ENCODE data around the gene IQUB. TPM values are rescaled to one million over a fixed set of nuclear protein-coding genes. Genes with fewer than 3 reads are reported as not detected.

IQUB gene
- total RNA-seq, 1 experiment from 2014 or later, result 0.77 TPM

- CTCF ChIA-PET, result interaction anchor here (1.2 kb wide), 1 partner anchor 28 kb away, joined by 3 read pairs; no protein-coding TSS in a partner anchor
- POLR2A ChIA-PET, result no interaction called here
- Mint-ChIP-seq H3K4me3 (no peak overlapping the region), H3K4me1 (peaks cover 12% of the 10 kb centered on the region), H3K27ac (no peak overlapping the region), H3K27me3 (ENCODE audit: low read depth) (no peaks in the 10 kb centered on the region), H3K36me3 (peaks cover 5% of the 10 kb centered on the region), H3K9me3 (peaks cover 9% of the 10 kb centered on the region)
- no peak for DNase-seq (ENCODE audit: low spot score)
- no peak for TF ChIP-seq PRRX2 (CRISPR knock-in tag; IDR thresholded peaks at IDR 0.05)
- no peak for TF ChIP-seq PREB (CRISPR knock-in tag; IDR thresholded peaks at IDR 0.05; ENCODE audit: borderline replicate concordance)
- TF ChIP-seq GTF2I (CRISPR knock-in tag; conservative IDR thresholded peaks at IDR 0.05), result no peak
- TF ChIP-seq ZMAT4 (CRISPR knock-in tag; IDR thresholded peaks at IDR 0.05), result no peak
- no peak for TF ChIP-seq USF1 (CRISPR knock-in tag; IDR thresholded peaks at IDR 0.05)
- TF ChIP-seq ZNF423 (CRISPR knock-in tag; IDR thresholded peaks at IDR 0.05), result no peak
- TF ChIP-seq AFF4 (CRISPR knock-in tag; IDR thresholded peaks at IDR 0.05; ENCODE audit: borderline replicate concordance), result no peak
- TF ChIP-seq MYBL2 (CRISPR knock-in tag; IDR thresholded peaks at IDR 0.05), result no peak
- TF ChIP-seq, protein P1, sequence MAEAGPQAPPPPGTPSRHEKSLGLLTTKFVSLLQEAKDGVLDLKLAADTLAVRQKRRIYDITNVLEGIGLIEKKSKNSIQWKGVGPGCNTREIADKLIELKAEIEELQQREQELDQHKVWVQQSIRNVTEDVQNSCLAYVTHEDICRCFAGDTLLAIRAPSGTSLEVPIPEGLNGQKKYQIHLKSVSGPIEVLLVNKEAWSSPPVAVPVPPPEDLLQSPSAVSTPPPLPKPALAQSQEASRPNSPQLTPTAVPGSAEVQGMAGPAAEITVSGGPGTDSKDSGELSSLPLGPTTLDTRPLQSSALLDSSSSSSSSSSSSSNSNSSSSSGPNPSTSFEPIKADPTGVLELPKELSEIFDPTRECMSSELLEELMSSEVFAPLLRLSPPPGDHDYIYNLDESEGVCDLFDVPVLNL (CRISPR knock-in tag; IDR thresholded peaks at IDR 0.05; ENCODE audit: borderline replicate concordance, low read depth), result no peak
- TF ChIP-seq GABPB1 (CRISPR knock-in tag; IDR thresholded peaks at IDR 0.05), result no peak
- no peak for TF ChIP-seq ZNF396 (CRISPR knock-in tag; IDR thresholded peaks at IDR 0.05; ENCODE audit: borderline replicate concordance)
- TF ChIP-seq SOX15 (CRISPR knock-in tag; IDR thresholded peaks at IDR 0.05), result no peak
- TF ChIP-seq NR1H2 (CRISPR knock-in tag; IDR thresholded peaks at IDR 0.05), result no peak
- TF ChIP-seq PRDM15 (CRISPR knock-in tag; IDR thresholded peaks at IDR 0.05), result no peak
- no peak for TF ChIP-seq CREB1 (CRISPR knock-in tag; IDR thresholded peaks at IDR 0.05)
- TF ChIP-seq, protein P2, sequence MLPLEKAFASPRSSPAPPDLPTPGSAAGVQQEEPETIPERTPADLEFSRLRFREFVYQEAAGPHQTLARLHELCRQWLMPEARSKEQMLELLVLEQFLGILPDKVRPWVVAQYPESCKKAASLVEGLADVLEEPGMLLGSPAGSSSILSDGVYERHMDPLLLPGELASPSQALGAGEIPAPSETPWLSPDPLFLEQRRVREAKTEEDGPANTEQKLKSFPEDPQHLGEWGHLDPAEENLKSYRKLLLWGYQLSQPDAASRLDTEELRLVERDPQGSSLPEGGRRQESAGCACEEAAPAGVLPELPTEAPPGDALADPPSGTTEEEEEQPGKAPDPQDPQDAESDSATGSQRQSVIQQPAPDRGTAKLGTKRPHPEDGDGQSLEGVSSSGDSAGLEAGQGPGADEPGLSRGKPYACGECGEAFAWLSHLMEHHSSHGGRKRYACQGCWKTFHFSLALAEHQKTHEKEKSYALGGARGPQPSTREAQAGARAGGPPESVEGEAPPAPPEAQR (CRISPR knock-in tag; IDR thresholded peaks at IDR 0.05), result no peak
- no peak for TF ChIP-seq ATF3 (CRISPR knock-in tag; conservative IDR thresholded peaks at IDR 0.05)
- no peak for TF ChIP-seq E2F1 (CRISPR knock-in tag; IDR thresholded peaks at IDR 0.05)
- TF ChIP-seq STAT6 (CRISPR knock-in tag; conservative IDR thresholded peaks at IDR 0.05; ENCODE audit: low read depth), result no peak
- no peak for TF ChIP-seq TCF7 (CRISPR knock-in tag; IDR thresholded peaks at IDR 0.05; ENCODE audit: low read depth)
- no peak for ATAC-seq
Observed at GRCh38 chr7:123522066-123522465, 12.3 kb downstream of the IQUB start.
